Spleen (tissue), 11 donors: Measurements from ENCODE around the gene ZNF653. TPM values are rescaled to one million over a fixed set of nuclear protein-coding genes. Genes with fewer than 3 reads are reported as not detected.
"Not testable (repeated sequence)": the region's sequence is repeated elsewhere in the genome, so short reads cannot be mapped to it uniquely, and the experiment has no call there.

Experiments used
- DNase-seq: peaks from one replicate; pipeline ENCODE4 v3.0.0-alpha.2; 2020
- H3K27ac ChIP-seq, 8 donors: fragments of 200-600 bp; sonication (generic) in 7 of 8; 1 replicate in 4 of 8; 2 replicates in 4 of 8; pipeline versions ENCODE4 v1.5.0 to v1.8.0; 2016 to 2021; ENCODE audit warnings: inconsistent platforms in 4 of 8, mild to moderate bottlenecking in 4 of 8, moderate library complexity in 1 of 8
- H3K27me3 ChIP-seq, 7 donors: fragments of 200-600 bp; sonication (generic) in 6 of 7; replicated peaks in 1 of 7; 1 replicate in 4 of 7; 2 replicates in 3 of 7; pipeline versions ENCODE4 v1.5.0 to v1.8.0; 2016 to 2021; ENCODE audit warnings: inconsistent platforms in 3 of 7, mild to moderate bottlenecking in 1 of 7
- H3K36me3 ChIP-seq, 6 donors: fragments of 200-600 bp; sonication (generic) in 5 of 6; 1 replicate in 4 of 6; 2 replicates in 2 of 6; pipeline versions ENCODE4 v1.5.0 to v1.8.0; 2016 to 2021; ENCODE audit warnings: inconsistent platforms in 2 of 6
- H3K4me1 ChIP-seq, 6 donors: fragments of 200-600 bp; sonication (generic) in 5 of 6; 1 replicate in 3 of 6; 2 replicates in 3 of 6; pipeline versions ENCODE4 v1.5.0 to v1.8.0; 2016 to 2021; ENCODE audit warnings: inconsistent platforms in 3 of 6
- H3K4me3 ChIP-seq, 8 donors: fragments of 200-600 bp; sonication (generic) in 7 of 8; 1 replicate in 4 of 8; 2 replicates in 4 of 8; pipeline versions ENCODE4 v1.5.0 to v1.8.0; 2016 to 2021; ENCODE audit warnings: inconsistent platforms in 4 of 8, mild to moderate bottlenecking in 4 of 8, moderate library complexity in 2 of 8
- H3K9me3 ChIP-seq, 8 donors: fragments of 200-600 bp; sonication (generic) in 7 of 8; 1 replicate in 4 of 8; 2 replicates in 4 of 8; pipeline versions ENCODE4 v1.5.0 to v1.8.0; 2016 to 2021; ENCODE audit warnings: inconsistent platforms in 4 of 8
- POLR2A ChIP-seq, 3 donors: fragments of 450-650 bp; IDR thresholded peaks; one replicate each; pipeline ENCODE4 v1.5.1; 2017; ENCODE audit warnings: antibody characterized with exemption in 3 of 3, mild to moderate bottlenecking in 1 of 3
- POLR2AphosphoS5 ChIP-seq, 3 donors: sonication (generic); formaldehyde crosslinking; IDR thresholded peaks; one replicate each; pipeline ENCODE4 v1.5.1; 2017; ENCODE audit warnings: antibody characterized with exemption in 3 of 3
- WGBS, 5 donors: extraction: QIAGEN DNeasy Blood & Tissue Kit in 3 of 5; methylation state at CpG; one replicate each; pipeline versions ENCODE4 v1.1.5 to v1.1.7; 2013 to 2018; 5-methylcytosine and 5-hydroxymethylcytosine counted together
- intact Hi-C: fragments of 100-400 bp; cut with DNase I; formaldehyde crosslinking; loops from one replicate; pipeline ENCODE4 v1.15.0; 2023; ENCODE audit warnings: low total_unique reads
- polyA plus RNA-seq, 3 donors: library from polyadenylated mRNA; stranded (reverse); fragments of 200-250 nt; gene quantifications; one replicate each; pipeline ENCODE4 v1.2.1, GENCODE V29; 2013
- total RNA-seq, 7 donors: library from RNA; depleted of rRNA in 3 of 7; stranded (reverse); fragments of >200 nt in 3 of 7; fragmentation: NEBNext Ultra II Directional in 4 of 7; extraction: Animal tissue kit (Norgen Biotek cat#: 25700) in 4 of 7; gene quantifications; one replicate each; pipeline versions ENCODE4 v1.1.0 to v1.2.1, GENCODE V29; 2016 to 2021
- TF ChIP-seq, protein P1 (sequence below), 11 experiments: fragments of 200-600 bp in 7 of 11; fragments of 450-650 bp in 4 of 11; sonication (generic) in 4 of 11; IDR thresholded peaks in 8 of 11; conservative IDR thresholded peaks in 3 of 11; 1 replicate in 7 of 11; 2 replicates in 4 of 11; pipeline versions ENCODE4 v1.4.0 to v1.8.0; 2016 to 2021; ENCODE audit warnings: antibody characterized with exemption in 11 of 11, inconsistent platforms in 4 of 11, mild to moderate bottlenecking in 1 of 11
- donor health status: healthy with polysubstance abuse.
- donor health status: DM: no; HTN: no; CAD: no; lungs with moderate emphysema.
- donor health status: DM: no; HTN: no; CAD: no.
- donor health status: Bipolar disorder and iron deficiency.
- donor health status: healthy.
- donor health status: DM: no; HTN: no; CAD: no.
- donor health status: DM: yes; HTN: yes; CAD: no.

The ZNF653 gene
- total and polyA plus RNA-seq, 10 donors: 3.5 to 11.8 (median 8.9) TPM

- 88 to 99% (median 89%) methylated on average over 7 of the region's 7 CpGs for WGBS, 5 donors
- peaks cover 0 to 35% (median 7%) of the 10 kb centered on the region in 7 donors for H3K27me3 ChIP-seq
- H3K36me3 ChIP-seq: no peaks in the 10 kb centered on the region
- no peak for DNase-seq
- H3K9me3 ChIP-seq: no peaks in the 10 kb centered on the region
- no peak for TF ChIP-seq POLR2A (IDR thresholded peaks at IDR 0.05)
- peaks cover 0 to 6% (median 2%) of the 10 kb centered on the region in 6 donors for H3K4me1 ChIP-seq
- no peak overlapping the region for H3K27ac ChIP-seq
- no peak overlapping the region for H3K4me3 ChIP-seq
- intact Hi-C loops: no loop called here
These were observed 49.0 kb downstream of the ZNF653 start for GRCh38 chr19:11456659-11457058.

GRCh38 chr19:11455233-11455554 lies 50.4 kb downstream of the ZNF653 start:
- H3K4me1 ChIP-seq, H3K9me3 ChIP-seq, H3K4me3 ChIP-seq, intact Hi-C loops, H3K27ac ChIP-seq, DNase-seq: not testable (repeated sequence)
- peaks cover 0 to 33% (median 6%) of the 10 kb centered on the region in 7 donors for H3K27me3 ChIP-seq
- WGBS, 5 donors: 86 to 95% (median 92%) methylated on average over 9 of the region's 9 CpGs
- peaks cover 0 to 10% (median 8%) of the 10 kb centered on the region in 6 donors for H3K36me3 ChIP-seq

DNA sequence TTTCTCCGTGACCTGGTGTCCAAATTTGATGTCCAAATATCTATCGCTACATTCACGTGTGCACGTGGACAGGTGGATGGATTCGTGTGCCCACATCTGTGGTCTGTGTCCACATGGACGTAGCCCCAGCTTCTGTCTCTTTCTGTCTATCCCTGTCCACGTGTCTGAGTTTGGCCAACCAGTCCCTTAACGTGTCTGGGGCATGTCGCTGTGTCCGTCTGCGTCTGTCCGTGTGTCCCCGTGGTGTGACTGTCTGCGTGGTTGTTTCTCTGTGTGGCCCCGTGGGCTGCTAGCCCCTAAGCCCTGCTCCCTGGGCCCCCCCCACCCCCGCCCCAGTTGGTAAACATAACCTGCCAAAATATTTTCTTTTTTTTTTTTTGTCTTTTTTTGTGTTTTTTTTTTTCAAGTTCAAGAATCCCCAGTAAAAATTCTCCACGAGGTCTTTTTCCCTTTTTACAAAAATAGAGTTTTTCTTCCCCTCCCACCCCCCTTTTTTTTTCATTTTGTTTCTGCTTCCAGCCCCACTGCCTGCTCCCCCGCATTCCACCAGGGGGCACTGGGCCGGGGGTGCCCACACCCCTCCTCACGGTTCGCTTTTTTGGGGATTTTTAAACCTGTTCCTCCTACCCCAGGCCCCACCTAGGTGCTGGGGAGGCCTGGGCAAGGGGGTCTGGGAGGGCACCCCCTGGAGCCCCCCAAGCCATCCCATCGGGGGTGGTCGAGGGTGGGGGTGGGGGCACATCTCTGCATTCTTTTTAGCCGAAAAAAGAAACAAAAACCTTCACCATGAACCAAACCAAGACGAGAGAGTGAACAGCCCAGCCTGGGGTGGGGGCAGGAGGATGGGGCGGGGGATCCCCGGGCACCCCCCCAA lies 51.9 kb downstream of the ZNF653 start:
- Histone ChIP-seq H3K4me3 (no peak overlapping the region), H3K27me3 (peaks cover 0 to 18% (median 0%) of the 10 kb centered on the region in 7 donors), H3K27ac (no peak overlapping the region), H3K36me3 (peaks cover 0 to 25% (median 23%) of the 10 kb centered on the region in 6 donors), H3K4me1 (peaks cover 0 to 7% (median 3%) of the 10 kb centered on the region in 6 donors), H3K9me3 (no peaks in the 10 kb centered on the region)
- TF ChIP-seq POLR2AphosphoS5 (IDR thresholded peaks at IDR 0.05): no peak
- TF ChIP-seq POLR2A (IDR thresholded peaks at IDR 0.05): no peak
- TF ChIP-seq, protein P1, sequence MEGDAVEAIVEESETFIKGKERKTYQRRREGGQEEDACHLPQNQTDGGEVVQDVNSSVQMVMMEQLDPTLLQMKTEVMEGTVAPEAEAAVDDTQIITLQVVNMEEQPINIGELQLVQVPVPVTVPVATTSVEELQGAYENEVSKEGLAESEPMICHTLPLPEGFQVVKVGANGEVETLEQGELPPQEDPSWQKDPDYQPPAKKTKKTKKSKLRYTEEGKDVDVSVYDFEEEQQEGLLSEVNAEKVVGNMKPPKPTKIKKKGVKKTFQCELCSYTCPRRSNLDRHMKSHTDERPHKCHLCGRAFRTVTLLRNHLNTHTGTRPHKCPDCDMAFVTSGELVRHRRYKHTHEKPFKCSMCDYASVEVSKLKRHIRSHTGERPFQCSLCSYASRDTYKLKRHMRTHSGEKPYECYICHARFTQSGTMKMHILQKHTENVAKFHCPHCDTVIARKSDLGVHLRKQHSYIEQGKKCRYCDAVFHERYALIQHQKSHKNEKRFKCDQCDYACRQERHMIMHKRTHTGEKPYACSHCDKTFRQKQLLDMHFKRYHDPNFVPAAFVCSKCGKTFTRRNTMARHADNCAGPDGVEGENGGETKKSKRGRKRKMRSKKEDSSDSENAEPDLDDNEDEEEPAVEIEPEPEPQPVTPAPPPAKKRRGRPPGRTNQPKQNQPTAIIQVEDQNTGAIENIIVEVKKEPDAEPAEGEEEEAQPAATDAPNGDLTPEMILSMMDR (IDR thresholded peaks at IDR 0.05 in 8 of 11, conservative IDR thresholded peaks at IDR 0.05 in 3 of 11): peak in 7 of 11 experiments; percentile 18 to 43 (median 36)
- intact Hi-C loops: no loop called here
- WGBS, 5 donors: 47 to 59% (median 54%) methylated on average over 27 of the region's 27 CpGs
- DNase-seq: no peak

DNA sequence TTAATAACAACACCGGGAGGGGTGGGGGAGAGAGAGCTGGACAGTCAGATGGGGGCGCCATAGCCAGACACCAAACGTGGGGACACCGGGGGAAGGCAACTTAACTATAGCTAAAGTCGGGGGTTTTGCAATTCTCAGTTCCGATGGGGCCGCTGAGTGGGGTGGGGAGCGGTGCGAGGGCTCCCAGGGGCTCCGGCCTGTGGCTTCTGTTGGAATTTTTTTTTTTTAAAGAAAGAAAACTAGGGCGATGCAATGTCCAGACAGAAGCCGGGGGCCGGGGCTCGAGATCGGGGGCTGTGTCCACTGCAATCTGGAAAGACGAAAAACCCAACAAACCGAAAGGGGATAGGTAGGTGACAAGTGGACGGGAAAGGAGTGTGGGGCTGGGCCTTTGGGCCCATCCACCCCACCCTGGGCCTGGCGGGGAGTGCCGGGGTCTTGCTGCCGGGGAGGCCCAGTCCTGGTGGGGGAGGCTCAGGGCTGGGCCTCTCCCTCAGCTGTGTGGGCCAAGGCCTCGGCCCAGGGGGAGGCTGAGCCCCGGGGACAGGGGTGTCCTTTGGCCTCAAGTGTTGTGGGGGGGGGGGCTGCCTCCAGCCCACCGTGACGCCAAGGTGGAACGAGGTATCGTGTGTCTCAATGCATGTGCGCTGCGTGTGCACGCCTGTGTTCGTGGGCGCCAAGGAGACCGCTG lies 52.9 kb downstream of the ZNF653 start:
- H3K27ac ChIP-seq: no peak overlapping the region
- 76 to 88% (median 80%) methylated on average over 30 to 33 of the region's 33 CpGs for WGBS, 5 donors
- intact Hi-C loops: no loop called here
- no peak for DNase-seq
- no peak overlapping the region for H3K4me3 ChIP-seq
- TF ChIP-seq, protein P1 (IDR thresholded peaks at IDR 0.05 in 8 of 11, conservative IDR thresholded peaks at IDR 0.05 in 3 of 11): no peak
- TF ChIP-seq POLR2AphosphoS5 (IDR thresholded peaks at IDR 0.05) (no peak), POLR2A (IDR thresholded peaks at IDR 0.05) (no peak)
- peaks cover 0 to 11% (median 0%) of the 10 kb centered on the region in 7 donors for H3K27me3 ChIP-seq
- peaks cover 0 to 7% (median 3%) of the 10 kb centered on the region in 6 donors for H3K4me1 ChIP-seq
- H3K9me3 ChIP-seq: no peaks in the 10 kb centered on the region
- peaks cover 4 to 35% (median 32%) of the 10 kb centered on the region in 6 donors for H3K36me3 ChIP-seq
